ENCODE data around the gene TMEM51. TPM values are rescaled to one million over a fixed set of nuclear protein-coding genes. Genes with fewer than 3 reads are reported as not detected.

The TMEM51 gene
- polyA plus RNA-seq, 1 donor (not counting 4 experiments of a cell fraction or from before 2014, with no cell fraction given): 12.9 TPM

- H2AFZ ChIP-seq (ENCODE audit: control insufficient read depth, low read length): no peak overlapping the region
- dilution Hi-C loops (cut with MboI; ENCODE audit: extremely low pct_ligation_motif_present, low sequenced_read_pairs): no loop called here
- H3K79me2 ChIP-seq (ENCODE audit: control insufficient read depth, insufficient read depth, low read length): peaks cover 75% of the 10 kb centered on the region
- no peak overlapping the region for H3K9ac ChIP-seq (ENCODE audit: control insufficient read depth, extremely low read depth, insufficient read depth, low read length)
- H3K36me3 ChIP-seq (ENCODE audit: control insufficient read depth in 2 of 2, extremely low read depth in 1 of 2, insufficient read depth in 2 of 2, low read length in 2 of 2): peaks cover 0 to 1% of the 10 kb centered on the region in 2 experiments
- peaks cover 4% of the 10 kb centered on the region for H4K20me1 ChIP-seq (ENCODE audit: control insufficient read depth, extremely low read depth, insufficient read depth, low read length)
- H3K9me3 ChIP-seq (ENCODE audit: control insufficient read depth, low read depth, low read length): no peaks in the 10 kb centered on the region
- TF ChIP-seq CTCF (optimal IDR thresholded peaks at IDR 0.05 in 1 of 3, IDR thresholded peaks at IDR 0.05 in 1 of 3, conservative IDR thresholded peaks at IDR 0.05 in 1 of 3; ENCODE audit: extremely low read depth in 1 of 3, insufficient read depth in 2 of 3, low read length in 3 of 3) (no peak), EZH2 (IDR thresholded peaks at IDR 0.05; ENCODE audit: low read length) (no peak)
- peaks cover 2% of the 10 kb centered on the region for H3K4me1 ChIP-seq (ENCODE audit: control insufficient read depth, extremely low read depth, insufficient read depth, low read length)
- H3K27me3 ChIP-seq (ENCODE audit: control insufficient read depth, extremely low read depth, insufficient read depth, low read length): no peaks in the 10 kb centered on the region
- no peak overlapping the region for H3K4me3 ChIP-seq (ENCODE audit: control insufficient read depth in 2 of 3, extremely low read depth in 1 of 3, insufficient read depth in 2 of 3, low read depth in 1 of 3, low read length in 3 of 3)
- H3K27ac ChIP-seq (ENCODE audit: control insufficient read depth, insufficient read depth, low read length): no peak overlapping the region
- FAIRE-seq (no peak), DNase-seq (ENCODE audit: low read depth, low spot score) (no peak)
- H3K9me1 ChIP-seq (ENCODE audit: control insufficient read depth, extremely low read depth, insufficient read depth, low read length): peaks cover 4% of the 10 kb centered on the region
- no peak overlapping the region for H3K4me2 ChIP-seq (ENCODE audit: control insufficient read depth, extremely low read depth, insufficient read depth, low read depth, low read length)
Observed at GRCh38 chr1:15185617-15186016, 32.1 kb downstream of the TMEM51 start.

- TF ChIP-seq EZH2 (IDR thresholded peaks at IDR 0.05; ENCODE audit: low read length): no peak
- no peak for TF ChIP-seq CTCF (optimal IDR thresholded peaks at IDR 0.05 in 1 of 3, IDR thresholded peaks at IDR 0.05 in 1 of 3, conservative IDR thresholded peaks at IDR 0.05 in 1 of 3; ENCODE audit: extremely low read depth in 1 of 3, insufficient read depth in 2 of 3, low read length in 3 of 3)
- DNase-seq (ENCODE audit: low read depth, low spot score) (no peak), FAIRE-seq (no peak)
- Histone ChIP-seq H3K9me3 (ENCODE audit: control insufficient read depth, low read depth, low read length) (no peaks in the 10 kb centered on the region), H3K4me1 (ENCODE audit: control insufficient read depth, extremely low read depth, insufficient read depth, low read length) (no peaks in the 10 kb centered on the region), H3K9ac (ENCODE audit: control insufficient read depth, extremely low read depth, insufficient read depth, low read length) (no peak overlapping the region), H3K27me3 (ENCODE audit: control insufficient read depth, extremely low read depth, insufficient read depth, low read length) (no peaks in the 10 kb centered on the region), H3K27ac (ENCODE audit: control insufficient read depth, insufficient read depth, low read length) (no peak overlapping the region), H2AFZ (ENCODE audit: control insufficient read depth, low read length) (no peak overlapping the region), H4K20me1 (ENCODE audit: control insufficient read depth, extremely low read depth, insufficient read depth, low read length) (peaks cover 4% of the 10 kb centered on the region), H3K4me2 (ENCODE audit: control insufficient read depth, extremely low read depth, insufficient read depth, low read depth, low read length) (no peak overlapping the region), H3K4me3 (ENCODE audit: control insufficient read depth in 2 of 3, extremely low read depth in 1 of 3, insufficient read depth in 2 of 3, low read depth in 1 of 3, low read length in 3 of 3) (no peak overlapping the region), H3K36me3 (ENCODE audit: control insufficient read depth in 2 of 2, extremely low read depth in 1 of 2, insufficient read depth in 2 of 2, low read length in 2 of 2) (peaks cover 0 to 1% of the 10 kb centered on the region in 2 experiments), H3K9me1 (ENCODE audit: control insufficient read depth, extremely low read depth, insufficient read depth, low read length) (peaks cover 4% of the 10 kb centered on the region), H3K79me2 (ENCODE audit: control insufficient read depth, insufficient read depth, low read length) (peaks cover 72% of the 10 kb centered on the region)
- dilution Hi-C loops (cut with MboI; ENCODE audit: extremely low pct_ligation_motif_present, low sequenced_read_pairs): no loop called here
Observed at GRCh38 chr1:15186073-15186845, 32.7 kb downstream of the TMEM51 start.

Data from keratinocyte (primary cell).